ENCODE data around the gene PPP4C.

Gene PPP4C

DNA sequence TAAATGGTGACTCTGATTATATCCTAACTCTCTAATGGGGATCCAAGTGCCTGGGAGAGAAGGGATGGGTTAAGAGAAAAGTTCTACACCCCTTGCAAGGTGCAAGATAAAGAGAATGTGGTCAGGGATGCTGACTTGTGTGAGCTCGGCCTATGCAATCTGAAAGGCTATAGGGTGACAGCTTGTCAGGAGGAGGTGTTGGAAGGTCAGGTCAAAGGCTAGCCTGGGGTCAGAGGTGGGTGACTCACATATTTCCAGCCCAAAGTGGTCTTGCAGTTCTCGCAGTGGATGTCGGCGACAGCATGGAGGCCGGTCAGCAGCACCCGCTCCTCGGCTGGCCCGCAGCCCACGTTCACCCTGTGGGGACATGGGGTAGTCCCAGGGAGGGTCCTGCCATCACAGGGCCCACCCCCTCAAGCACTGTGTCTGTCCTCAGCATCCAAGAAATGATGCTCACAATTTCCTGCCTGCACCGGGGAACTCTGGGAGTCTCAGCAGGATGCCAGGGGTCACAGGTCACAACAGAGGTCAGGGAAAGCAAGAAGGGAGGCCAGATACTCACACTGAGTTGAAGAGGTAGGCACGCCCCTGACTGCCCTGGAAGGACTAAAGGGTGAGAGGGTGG lies 18.9 kb downstream of the PPP4C start:
- no peak overlapping the region for H3K4me2 ChIP-seq (ENCODE audit: insufficient read depth, low read length, poor library complexity, severe bottlenecking)
- H3K23ac ChIP-seq (ENCODE audit: low read depth, low read length, poor library complexity), result peak overlapping the region; percentile 8
- peak overlapping the region; percentile 2 for H4K91ac ChIP-seq (ENCODE audit: low read depth, low read length, poor library complexity)
- H4K8ac ChIP-seq (ENCODE audit: low read depth, low read length), result no peak overlapping the region
- H3K36me3 ChIP-seq (replicated peaks in 1 of 2; ENCODE audit: control insufficient read depth in 2 of 2, insufficient read depth in 2 of 2, low read length in 2 of 2), result no peaks in the 10 kb centered on the region
- H3K4me3 ChIP-seq (ENCODE audit: low read length in 2 of 2), result no peak overlapping the region
- no peak overlapping the region for H3K4ac ChIP-seq (ENCODE audit: low read length)
- peak overlapping the region; percentile 87 for H3K14ac ChIP-seq (ENCODE audit: low read length)
- H3K18ac ChIP-seq (ENCODE audit: low read length), result no peak overlapping the region
- H2BK15ac ChIP-seq (ENCODE audit: low read length), result no peak overlapping the region
- H2BK5ac ChIP-seq (ENCODE audit: low read length), result peak overlapping the region; percentile 82
- H2AK5ac ChIP-seq (ENCODE audit: low read depth, low read length), result peak overlapping the region; percentile 97
- H2AFZ ChIP-seq (ENCODE audit: low read length), result peak overlapping the region; percentile 4
- peak overlapping the region; percentile 74 for H2BK120ac ChIP-seq (ENCODE audit: low read depth, low read length)
- peak; percentile 50 for DNase-seq (ENCODE audit: low spot score)
- no peaks in the 10 kb centered on the region for H3K27me3 ChIP-seq (ENCODE audit: control insufficient read depth in 3 of 3, insufficient read depth in 3 of 3, low read depth in 1 of 3, low read length in 3 of 3)
- peak overlapping the region; percentile 45 for H3K9ac ChIP-seq (ENCODE audit: low read depth, low read length, poor library complexity)
- peak overlapping the region; percentile 38 for H3K27ac ChIP-seq (replicated peaks; ENCODE audit: low read length)
- no peak overlapping the region for H2BK12ac ChIP-seq (ENCODE audit: low read length)
- H3K4me1 ChIP-seq (ENCODE audit: control insufficient read depth in 2 of 2, insufficient read depth in 1 of 2, low read depth in 1 of 2, low read length in 2 of 2), result peaks cover 20 to 26% of the 10 kb centered on the region in 2 donors
- peaks cover 11 to 23% of the 10 kb centered on the region in 2 donors for H3K9me3 ChIP-seq (replicated peaks in 1 of 2; ENCODE audit: control insufficient read depth in 2 of 2, insufficient read depth in 1 of 2, low read depth in 1 of 2, low read length in 2 of 2)
- H3K79me1 ChIP-seq (ENCODE audit: low read depth, low read length), result no peaks in the 10 kb centered on the region
- no CpG with 5 or more reads among the region's 11 CpGs for WGBS, 2 donors (ENCODE audit: extremely low coverage in 2 of 2, insufficient read length in 2 of 2, insufficient replicate concordance in 1 of 2)

DNA sequence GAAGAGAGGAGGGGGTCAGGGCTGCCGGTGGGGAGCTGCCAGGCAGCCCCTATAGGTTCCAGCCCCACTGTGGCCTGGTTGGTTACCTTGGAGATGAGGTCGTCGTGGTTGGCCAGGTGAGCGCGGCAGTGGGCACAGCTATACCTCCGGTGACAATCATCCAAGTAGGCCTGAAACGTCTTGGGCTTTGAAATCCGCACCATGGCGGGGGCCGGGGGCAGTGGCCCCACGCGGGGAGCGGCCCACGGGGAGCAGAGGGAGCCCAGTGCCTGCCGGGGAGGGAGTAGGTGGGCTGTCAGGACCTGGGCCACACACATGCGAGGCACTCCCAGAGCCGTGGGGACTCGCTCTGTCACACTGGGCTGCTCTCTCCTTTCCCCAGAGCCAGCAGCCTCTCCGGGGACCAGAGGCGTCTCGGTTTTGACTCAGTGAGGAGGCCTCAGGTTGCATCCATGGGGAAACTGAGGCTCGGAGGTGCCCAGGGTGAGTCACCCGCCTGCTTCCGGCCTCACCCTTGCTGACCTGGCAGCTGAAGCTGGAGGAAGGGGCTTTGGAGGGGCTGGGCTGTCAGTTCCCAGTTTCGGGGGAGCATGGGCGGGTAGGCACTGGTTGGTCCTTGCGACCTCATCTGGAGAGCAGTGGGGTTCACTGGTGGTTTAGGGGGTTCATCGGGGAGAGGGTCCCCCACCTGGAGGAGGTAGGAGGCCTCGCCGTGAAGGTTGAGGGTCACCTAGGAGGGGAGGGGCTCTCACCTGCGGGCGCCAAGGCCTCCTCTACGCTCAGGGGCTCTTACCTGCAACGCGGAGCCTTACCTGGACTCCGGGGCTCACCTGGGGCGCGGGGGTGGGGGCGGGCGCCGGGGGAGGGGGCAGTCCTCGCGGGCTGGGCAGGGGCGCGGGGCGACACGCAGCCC lies 19.6 kb downstream of the PPP4C start:
- H3K4me1 ChIP-seq (ENCODE audit: control insufficient read depth in 2 of 2, insufficient read depth in 1 of 2, low read depth in 1 of 2, low read length in 2 of 2), result peaks cover 20 to 25% of the 10 kb centered on the region in 2 donors
- H3K4ac ChIP-seq (ENCODE audit: low read length), result peak overlapping the region; percentile 94
- peak overlapping the region; percentile 74 for H2BK120ac ChIP-seq (ENCODE audit: low read depth, low read length)
- H2AK5ac ChIP-seq (ENCODE audit: low read depth, low read length), result peak overlapping the region; percentile 97
- peak overlapping the region; percentile 46 for H3K23ac ChIP-seq (ENCODE audit: low read depth, low read length, poor library complexity)
- WGBS, 2 donors (ENCODE audit: extremely low coverage in 2 of 2, insufficient read length in 2 of 2, insufficient replicate concordance in 1 of 2), result no CpG with 5 or more reads among the region's 47 CpGs
- peak overlapping the region; percentile 82 for H2BK5ac ChIP-seq (ENCODE audit: low read length)
- H3K18ac ChIP-seq (ENCODE audit: low read length), result peak overlapping the region; percentile 89
- H3K36me3 ChIP-seq (replicated peaks in 1 of 2; ENCODE audit: control insufficient read depth in 2 of 2, insufficient read depth in 2 of 2, low read length in 2 of 2), result no peaks in the 10 kb centered on the region
- peak overlapping the region; percentile 90 for H3K14ac ChIP-seq (ENCODE audit: low read length)
- H3K79me1 ChIP-seq (ENCODE audit: low read depth, low read length), result no peaks in the 10 kb centered on the region
- H4K91ac ChIP-seq (ENCODE audit: low read depth, low read length, poor library complexity), result peak overlapping the region; percentile 2
- H3K27ac ChIP-seq (replicated peaks; ENCODE audit: low read length), result peak overlapping the region; percentile 51
- no peak for DNase-seq (ENCODE audit: low spot score)
- H3K4me2 ChIP-seq (ENCODE audit: insufficient read depth, low read length, poor library complexity, severe bottlenecking), result peak overlapping the region; percentile 63
- no peaks in the 10 kb centered on the region for H3K27me3 ChIP-seq (ENCODE audit: control insufficient read depth in 3 of 3, insufficient read depth in 3 of 3, low read depth in 1 of 3, low read length in 3 of 3)
- H2BK15ac ChIP-seq (ENCODE audit: low read length), result peak overlapping the region; percentile 98
- H3K4me3 ChIP-seq (ENCODE audit: low read length in 2 of 2), result peak overlapping the region in 1 of 2 donors; percentile 68
- peak overlapping the region; percentile 45 for H3K9ac ChIP-seq (ENCODE audit: low read depth, low read length, poor library complexity)
- peaks cover 11 to 23% of the 10 kb centered on the region in 2 donors for H3K9me3 ChIP-seq (replicated peaks in 1 of 2; ENCODE audit: control insufficient read depth in 2 of 2, insufficient read depth in 1 of 2, low read depth in 1 of 2, low read length in 2 of 2)
- H2AFZ ChIP-seq (ENCODE audit: low read length), result peak overlapping the region; percentile 4
- no peak overlapping the region for H4K8ac ChIP-seq (ENCODE audit: low read depth, low read length)
- peak overlapping the region; percentile 88 for H2BK12ac ChIP-seq (ENCODE audit: low read length)

DNA sequence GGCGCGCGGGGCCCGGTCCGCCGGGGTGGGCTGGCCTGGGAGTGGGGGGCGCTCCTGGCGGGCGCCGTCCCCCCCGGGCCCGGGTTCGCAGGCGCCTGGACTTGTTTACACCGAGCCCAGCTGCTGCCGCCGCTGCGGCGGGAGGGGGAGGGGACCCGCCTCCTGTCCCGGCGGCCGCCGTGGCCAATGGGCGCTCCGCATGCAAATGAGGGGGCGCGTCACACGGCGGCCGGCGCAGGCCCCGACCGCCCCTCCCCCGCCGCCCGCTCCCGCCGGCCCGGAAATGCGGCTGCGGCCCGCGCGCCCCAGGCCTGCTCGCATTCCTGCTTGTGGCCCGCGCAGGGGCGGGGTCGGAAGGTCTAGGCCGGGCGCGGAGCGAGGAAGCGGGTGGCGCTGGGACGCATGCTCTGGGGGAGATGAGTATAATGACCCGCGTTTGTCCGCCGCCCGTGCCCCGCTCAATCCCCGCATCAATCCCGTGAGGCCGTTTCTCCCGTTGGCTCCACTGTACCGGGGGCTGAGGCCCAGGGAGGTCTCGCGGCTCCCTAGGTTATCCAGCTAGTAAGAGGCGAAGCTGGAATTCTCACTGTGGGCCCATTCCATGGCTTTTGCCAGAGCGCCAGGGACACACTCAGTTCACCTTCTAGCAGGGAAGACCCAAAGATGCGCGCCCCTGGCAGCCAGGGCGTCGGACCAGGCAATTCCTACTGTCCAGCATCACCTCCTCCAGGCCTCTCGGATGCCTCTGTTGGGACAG lies 20.5 kb downstream of the PPP4C start, which contains the start of gene YPEL3:
Gene YPEL3, minus strand, starts transcription at position 109 of the 757 bp plus-strand sequence. CDS start 731 bp downstream, outside the sequence.
- H3K4me1 ChIP-seq (ENCODE audit: control insufficient read depth in 2 of 2, insufficient read depth in 1 of 2, low read depth in 1 of 2, low read length in 2 of 2), result peaks cover 20 to 21% of the 10 kb centered on the region in 2 donors
- H2BK120ac ChIP-seq (ENCODE audit: low read depth, low read length), result peak within 1 kb of the TSS; percentile 74
- peak within 1 kb of the TSS; percentile 97 for H2AK5ac ChIP-seq (ENCODE audit: low read depth, low read length)
- peak within 1 kb of the TSS; percentile 69 for H2AFZ ChIP-seq (ENCODE audit: low read length)
- peaks cover 11 to 23% of the 10 kb centered on the region in 2 donors for H3K9me3 ChIP-seq (replicated peaks in 1 of 2; ENCODE audit: control insufficient read depth in 2 of 2, insufficient read depth in 1 of 2, low read depth in 1 of 2, low read length in 2 of 2)
- peak within 1 kb of the TSS; percentile 90 for H3K27ac ChIP-seq (replicated peaks; ENCODE audit: low read length)
- peak within 1 kb of the TSS; percentile 38 for H4K91ac ChIP-seq (ENCODE audit: low read depth, low read length, poor library complexity)
- H3K4me2 ChIP-seq (ENCODE audit: insufficient read depth, low read length, poor library complexity, severe bottlenecking), result peak within 1 kb of the TSS; percentile 63
- no CpG with 5 or more reads among the region's 77 CpGs for WGBS, 2 donors (ENCODE audit: extremely low coverage in 2 of 2, insufficient read length in 2 of 2, insufficient replicate concordance in 1 of 2)
- no peaks in the 10 kb centered on the region for H3K36me3 ChIP-seq (replicated peaks in 1 of 2; ENCODE audit: control insufficient read depth in 2 of 2, insufficient read depth in 2 of 2, low read length in 2 of 2)
- peak within 1 kb of the TSS; percentile 90 for H3K14ac ChIP-seq (ENCODE audit: low read length)
- H3K27me3 ChIP-seq (ENCODE audit: control insufficient read depth in 3 of 3, insufficient read depth in 3 of 3, low read depth in 1 of 3, low read length in 3 of 3), result no peaks in the 10 kb centered on the region
- H3K9ac ChIP-seq (ENCODE audit: low read depth, low read length, poor library complexity), result peak within 1 kb of the TSS; percentile 76
- no peaks in the 10 kb centered on the region for H3K79me1 ChIP-seq (ENCODE audit: low read depth, low read length)
- H2BK12ac ChIP-seq (ENCODE audit: low read length), result peak within 1 kb of the TSS; percentile 88
- peak within 1 kb of the TSS in 1 of 2 donors; percentile 72 for H3K4me3 ChIP-seq (ENCODE audit: low read length in 2 of 2)
- H3K4ac ChIP-seq (ENCODE audit: low read length), result peak within 1 kb of the TSS; percentile 94
- peak within 1 kb of the TSS; percentile 98 for H2BK15ac ChIP-seq (ENCODE audit: low read length)
- H3K23ac ChIP-seq (ENCODE audit: low read depth, low read length, poor library complexity), result peak within 1 kb of the TSS; percentile 52
- no peak within 1 kb of the TSS for H4K8ac ChIP-seq (ENCODE audit: low read depth, low read length)
- peak; percentile 85 for DNase-seq (ENCODE audit: low spot score)
- peak within 1 kb of the TSS; percentile 95 for H3K18ac ChIP-seq (ENCODE audit: low read length)
- H2BK5ac ChIP-seq (ENCODE audit: low read length), result peak within 1 kb of the TSS; percentile 82

Data from neuronal stem cell (in vitro differentiated cells).